CMK (cell line): Measurements from ENCODE around the gene MTMR10.

ENCODE experiments used
- DNase-seq: peaks from one replicate; pipeline ENCODE4 v3.0.0-alpha.2; 2010; ENCODE audit warnings: low read depth

MTMR10 gene

GRCh38 chr15:30956216-30957124 lies 35.0 kb downstream of the MTMR10 start:
- no peak for DNase-seq

GRCh38 chr15:30954674-30955073 lies 36.8 kb downstream of the MTMR10 start:
- DNase-seq, result no peak

- DNase-seq, result peak; percentile 7
Observed at GRCh38 chr15:30953731-30954378, 37.6 kb downstream of the MTMR10 start.

GRCh38 chr15:30953183-30953582 lies 38.2 kb downstream of the MTMR10 start:
- no peak for DNase-seq

- DNase-seq, result no peak
Observed at GRCh38 chr15:30943654-30944335, 47.6 kb downstream of the MTMR10 start.

GRCh38 chr15:30941520-30941919 lies 49.9 kb downstream of the MTMR10 start:
- no peak for DNase-seq

GRCh38 chr15:30940359-30940758 lies 51.1 kb downstream of the MTMR10 start:
- no peak for DNase-seq

GRCh38 chr15:30939161-30939560 lies 52.3 kb downstream of the MTMR10 start:
- DNase-seq, result no peak

GRCh38 chr15:30933293-30933692 lies 58.1 kb downstream of the MTMR10 start:
- no peak for DNase-seq

GRCh38 chr15:30930422-30930821 lies 61.0 kb downstream of the MTMR10 start:
- no peak for DNase-seq

GRCh38 chr15:30929982-30930381 lies 61.4 kb downstream of the MTMR10 start:
- no peak for DNase-seq

GRCh38 chr15:30929064-30929669 lies 62.3 kb downstream of the MTMR10 start:
- DNase-seq, result no peak

GRCh38 chr15:30928076-30928475 lies 63.4 kb downstream of the MTMR10 start:
- no peak for DNase-seq

- no peak for DNase-seq
Observed at GRCh38 chr15:30927148-30927761, 64.2 kb downstream of the MTMR10 start.

- DNase-seq, result no peak
Observed at GRCh38 chr15:30926161-30926560, 65.3 kb downstream of the MTMR10 start.

- DNase-seq, result no peak
Observed at GRCh38 chr15:30925686-30926085, 65.7 kb downstream of the MTMR10 start.

- DNase-seq, result no peak
Observed at GRCh38 chr15:30924353-30924752, 67.1 kb downstream of the MTMR10 start.

GRCh38 chr15:30923429-30923828 lies 68.0 kb downstream of the MTMR10 start:
- no peak for DNase-seq

- DNase-seq, result no peak
Observed at GRCh38 chr15:30922480-30923311, 68.7 kb downstream of the MTMR10 start.

GRCh38 chr15:30921781-30922479 lies 69.5 kb downstream of the MTMR10 start:
- DNase-seq, result no peak
